Measurements from ENCODE around the gene MAP3K19.
"Not testable (repeated sequence)": the region's sequence is repeated elsewhere in the genome, so short reads cannot be mapped to it uniquely, and the experiment has no call there.

Gene MAP3K19

GRCh38 chr2:134988994-134989605, 58.1 kb downstream of the MAP3K19 start:
- no peak for DNase-seq (ENCODE audit: low read depth in 2 of 2, low spot score in 1 of 2)

GRCh38 chr2:134985061-134985460, 62.2 kb downstream of the MAP3K19 start:
- DNase-seq (ENCODE audit: low read depth in 2 of 2, low spot score in 1 of 2): no peak

GRCh38 chr2:134982603-134983002, 64.6 kb downstream of the MAP3K19 start:
- no peak for DNase-seq (ENCODE audit: low read depth in 2 of 2, low spot score in 1 of 2)

GRCh38 chr2:134980639-134981038, 66.6 kb downstream of the MAP3K19 start:
- no peak for DNase-seq (ENCODE audit: low read depth in 2 of 2, low spot score in 1 of 2)

GRCh38 chr2:134979221-134979620, 68.0 kb downstream of the MAP3K19 start:
- DNase-seq (ENCODE audit: low read depth in 2 of 2, low spot score in 1 of 2): no peak

GRCh38 chr2:134977104-134977503, 70.1 kb downstream of the MAP3K19 start:
- not testable (repeated sequence) for DNase-seq (ENCODE audit: low read depth in 2 of 2, low spot score in 1 of 2)

- DNase-seq (ENCODE audit: low read depth in 2 of 2, low spot score in 1 of 2): no peak
These were observed 71.1 kb downstream of the MAP3K19 start for GRCh38 chr2:134976074-134976702.

GRCh38 chr2:134975281-134976009, 71.8 kb downstream of the MAP3K19 start:
- no peak for DNase-seq (ENCODE audit: low read depth in 2 of 2, low spot score in 1 of 2)

GRCh38 chr2:134973241-134974138, 73.8 kb downstream of the MAP3K19 start:
- DNase-seq (ENCODE audit: low read depth in 2 of 2, low spot score in 1 of 2): no peak

- DNase-seq (ENCODE audit: low read depth in 2 of 2, low spot score in 1 of 2): not testable (repeated sequence)
These were observed 80.1 kb downstream of the MAP3K19 start for GRCh38 chr2:134967166-134967565.

GRCh38 chr2:134957477-134957876, 89.8 kb downstream of the MAP3K19 start:
- DNase-seq (ENCODE audit: low read depth in 2 of 2, low spot score in 1 of 2): no peak

GRCh38 chr2:134955744-134956143, 91.5 kb downstream of the MAP3K19 start:
- DNase-seq (ENCODE audit: low read depth in 2 of 2, low spot score in 1 of 2): no peak

- no peak for DNase-seq (ENCODE audit: low read depth in 2 of 2, low spot score in 1 of 2)
These were observed 93.2 kb downstream of the MAP3K19 start for GRCh38 chr2:134954065-134954464.

GRCh38 chr2:134952608-134953007, 94.6 kb downstream of the MAP3K19 start:
- no peak for DNase-seq (ENCODE audit: low read depth in 2 of 2, low spot score in 1 of 2)

- no peak for DNase-seq (ENCODE audit: low read depth in 2 of 2, low spot score in 1 of 2)
These were observed 96.4 kb downstream of the MAP3K19 start for GRCh38 chr2:134950886-134951285.

- DNase-seq (ENCODE audit: low read depth in 2 of 2, low spot score in 1 of 2): no peak
These were observed 97.1 kb downstream of the MAP3K19 start for GRCh38 chr2:134949981-134950708.

GRCh38 chr2:134946073-134946472, 101.2 kb downstream of the MAP3K19 start:
- DNase-seq (ENCODE audit: low read depth in 2 of 2, low spot score in 1 of 2): no peak

- no peak for DNase-seq (ENCODE audit: low read depth in 2 of 2, low spot score in 1 of 2)
These were observed 102.3 kb downstream of the MAP3K19 start for GRCh38 chr2:134944975-134945374.

GRCh38 chr2:134943540-134943939, 103.7 kb downstream of the MAP3K19 start:
- no peak for DNase-seq (ENCODE audit: low read depth in 2 of 2, low spot score in 1 of 2)

- no peak for DNase-seq (ENCODE audit: low read depth in 2 of 2, low spot score in 1 of 2)
These were observed 110.6 kb downstream of the MAP3K19 start for GRCh38 chr2:134936691-134937090.

- no peak for DNase-seq (ENCODE audit: low read depth in 2 of 2, low spot score in 1 of 2)
These were observed 112.6 kb downstream of the MAP3K19 start for GRCh38 chr2:134934641-134935040.

Data from stimulated activated CD8-positive, alpha-beta memory T cell treated with anti-CD3 and anti-CD28 coated beads, Interleukin-4, amount 100 ng/mL, for 4 hours (primary cell).